ENCODE data around the gene CCNE1. TPM values are rescaled to one million over a fixed set of nuclear protein-coding genes. Genes with fewer than 3 reads are reported as not detected.
"Not testable (repeated sequence)": the region's sequence is repeated elsewhere in the genome, so short reads cannot be mapped to it uniquely, and the experiment has no call there.

The CCNE1 gene
- total and polyA plus RNA-seq, 2 donors from 2014 or later: 1.3 to 1.4 TPM

GRCh38 chr19:29793116-29793727 lies 18.6 kb upstream of the CCNE1 start:
- H3K27ac ChIP-seq (ENCODE audit: low read depth in 2 of 2, low read length in 2 of 2): no peak overlapping the region
- no peak for FAIRE-seq
- intact Hi-C loops (cut with DNase I): no loop called here
- DNase-seq: no peak
- H3K9ac ChIP-seq (ENCODE audit: low read length in 3 of 3): no peak overlapping the region
- H3K4me3 ChIP-seq (ENCODE audit: low read length in 3 of 3): no peak overlapping the region
- no peaks in the 10 kb centered on the region for H3K9me3 ChIP-seq (ENCODE audit: control insufficient read depth in 2 of 3, insufficient read depth in 1 of 3, low read length in 3 of 3)
- no peaks in the 10 kb centered on the region for H3K36me3 ChIP-seq (ENCODE audit: control insufficient read depth in 2 of 3, insufficient read depth in 3 of 3, low read length in 3 of 3)
- TF ChIP-seq CTCF (IDR thresholded peaks at IDR 0.05; ENCODE audit: borderline replicate concordance, extremely low read depth, insufficient read depth): no peak
- H3K4me1 ChIP-seq (ENCODE audit: control insufficient read depth in 2 of 3, insufficient read depth in 2 of 3, low read depth in 1 of 3, low read length in 3 of 3): no peaks in the 10 kb centered on the region
- H3K27me3 ChIP-seq (ENCODE audit: control insufficient read depth, insufficient read depth, low read length): no peaks in the 10 kb centered on the region

- H3K9ac ChIP-seq (ENCODE audit: low read length in 3 of 3); FAIRE-seq; H3K27me3 ChIP-seq (ENCODE audit: control insufficient read depth, insufficient read depth, low read length); H3K4me3 ChIP-seq (ENCODE audit: low read length in 3 of 3); H3K36me3 ChIP-seq (ENCODE audit: control insufficient read depth in 2 of 3, insufficient read depth in 3 of 3, low read length in 3 of 3); H3K9me3 ChIP-seq (ENCODE audit: control insufficient read depth in 2 of 3, insufficient read depth in 1 of 3, low read length in 3 of 3); intact Hi-C loops (cut with DNase I); H3K4me1 ChIP-seq (ENCODE audit: control insufficient read depth in 2 of 3, insufficient read depth in 2 of 3, low read depth in 1 of 3, low read length in 3 of 3); DNase-seq; H3K27ac ChIP-seq (ENCODE audit: low read depth in 2 of 2, low read length in 2 of 2): not testable (repeated sequence)
Measured at GRCh38 chr19:29794490-29794889, 17.3 kb upstream of the CCNE1 start.

GRCh38 chr19:29795461-29796172 lies 16.2 kb upstream of the CCNE1 start:
- no peaks in the 10 kb centered on the region for H3K36me3 ChIP-seq (ENCODE audit: control insufficient read depth in 2 of 3, insufficient read depth in 3 of 3, low read length in 3 of 3)

More at GRCh38 chr19:29795461-29796172, 16.2 kb upstream of the CCNE1 start:
- FAIRE-seq: no peak
- intact Hi-C loops (cut with DNase I): no loop called here
- no peaks in the 10 kb centered on the region for H3K4me1 ChIP-seq (ENCODE audit: control insufficient read depth in 2 of 3, insufficient read depth in 2 of 3, low read depth in 1 of 3, low read length in 3 of 3)
- no peak overlapping the region for H3K27ac ChIP-seq (ENCODE audit: low read depth in 2 of 2, low read length in 2 of 2)
- no peak overlapping the region for H3K4me3 ChIP-seq (ENCODE audit: low read length in 3 of 3)
- H3K9me3 ChIP-seq (ENCODE audit: control insufficient read depth in 2 of 3, insufficient read depth in 1 of 3, low read length in 3 of 3): no peaks in the 10 kb centered on the region
- H3K9ac ChIP-seq (ENCODE audit: low read length in 3 of 3): no peak overlapping the region
- no peaks in the 10 kb centered on the region for H3K27me3 ChIP-seq (ENCODE audit: control insufficient read depth, insufficient read depth, low read length)
- peak in 1 of 5 donors; percentile 14 for DNase-seq
- TF ChIP-seq CTCF (IDR thresholded peaks at IDR 0.05; ENCODE audit: borderline replicate concordance, extremely low read depth, insufficient read depth): no peak
